Measurements from ENCODE around the gene IL36A.

IL36A gene

DNA sequence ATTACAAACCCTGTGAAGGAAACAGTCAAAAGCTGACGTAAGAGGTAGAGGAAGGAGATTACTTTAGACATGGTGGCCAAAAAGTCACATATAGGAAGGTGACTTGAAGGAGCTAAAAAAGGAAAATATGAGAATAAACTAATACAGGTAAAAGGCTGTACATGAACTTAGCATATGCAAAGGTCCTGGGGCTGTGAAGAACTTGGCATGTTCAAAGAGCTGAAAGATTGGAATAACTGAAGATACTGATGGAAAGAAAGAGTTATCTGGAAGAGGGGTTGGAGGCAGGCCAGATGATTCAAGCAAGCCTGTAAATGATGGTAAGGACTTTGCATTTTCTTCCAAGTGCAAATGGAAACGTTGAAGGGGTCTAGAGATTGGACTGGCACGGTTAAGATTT is 13.2 kb downstream of the IL36A start:
- no peak overlapping the region for H3K27ac Mint-ChIP-seq
- no peak overlapping the region for H3K4me3 Mint-ChIP-seq
- H3K27me3 Mint-ChIP-seq: peaks cover 63% of the 10 kb centered on the region
- no peaks in the 10 kb centered on the region for H3K4me1 Mint-ChIP-seq
- no peak for ATAC-seq
- H3K9me3 Mint-ChIP-seq: peaks cover 17% of the 10 kb centered on the region
- peaks cover 19% of the 10 kb centered on the region for H3K36me3 Mint-ChIP-seq

GRCh38 chr2:113021312-113021711 is 16.1 kb downstream of the IL36A start:
- Mint-ChIP-seq H3K4me3 (no peak overlapping the region), H3K9me3 (peaks cover 17% of the 10 kb centered on the region), H3K36me3 (peaks cover 19% of the 10 kb centered on the region), H3K4me1 (peaks cover 10% of the 10 kb centered on the region), H3K27ac (no peak overlapping the region), H3K27me3 (peaks cover 64% of the 10 kb centered on the region)
- peak; percentile 55 for ATAC-seq

DNA sequence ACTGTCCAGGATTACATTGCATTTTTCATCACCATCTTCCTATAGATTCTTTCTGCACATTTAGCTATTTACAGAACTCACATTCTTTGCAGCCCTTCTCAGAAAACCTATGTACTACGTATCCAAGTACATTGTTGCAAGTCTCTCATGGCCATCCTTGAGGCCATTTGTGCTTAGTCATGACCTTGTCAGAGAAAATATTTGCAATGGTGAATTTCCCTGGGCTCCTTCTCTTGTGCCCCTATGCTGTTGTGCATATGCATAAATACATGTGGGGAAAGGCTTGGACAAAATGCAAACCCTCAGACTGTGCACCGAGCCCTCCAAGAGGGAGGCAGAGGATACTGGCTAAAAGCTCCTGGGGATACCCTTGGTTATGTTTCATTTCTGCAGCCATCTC is 19.5 kb downstream of the IL36A start:
- no peak overlapping the region for H3K27ac Mint-ChIP-seq
- no peak for ATAC-seq
- peaks cover 10% of the 10 kb centered on the region for H3K4me1 Mint-ChIP-seq
- H3K36me3 Mint-ChIP-seq: peaks cover 3% of the 10 kb centered on the region
- H3K27me3 Mint-ChIP-seq: peaks cover 52% of the 10 kb centered on the region
- H3K9me3 Mint-ChIP-seq: peaks cover 2% of the 10 kb centered on the region
- no peak overlapping the region for H3K4me3 Mint-ChIP-seq

DNA sequence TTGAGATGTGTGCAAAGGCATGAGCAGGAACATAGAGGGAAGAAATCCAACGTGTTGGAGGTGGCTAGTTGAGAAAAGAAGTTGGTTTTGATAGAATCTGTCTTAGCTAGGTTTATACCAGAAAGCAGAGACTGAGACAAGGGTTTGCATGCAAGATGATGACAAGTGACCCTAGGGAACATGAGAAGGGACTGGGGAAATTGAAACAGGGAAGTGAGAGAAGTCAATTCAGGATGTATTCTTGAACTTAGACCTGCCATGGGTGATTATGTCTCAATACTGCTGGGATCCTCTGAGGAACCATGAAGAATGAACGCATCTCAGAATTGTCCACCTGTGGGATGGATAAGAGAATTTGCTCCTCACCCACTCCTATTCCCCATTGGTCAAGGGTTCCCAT is 20.5 kb downstream of the IL36A start:
- no peaks in the 10 kb centered on the region for H3K36me3 Mint-ChIP-seq
- H3K27me3 Mint-ChIP-seq: peaks cover 56% of the 10 kb centered on the region
- no peak overlapping the region for H3K27ac Mint-ChIP-seq
- peaks cover 10% of the 10 kb centered on the region for H3K4me1 Mint-ChIP-seq
- no peak overlapping the region for H3K4me3 Mint-ChIP-seq
- H3K9me3 Mint-ChIP-seq: no peaks in the 10 kb centered on the region
- ATAC-seq: peak; percentile 88

DNA sequence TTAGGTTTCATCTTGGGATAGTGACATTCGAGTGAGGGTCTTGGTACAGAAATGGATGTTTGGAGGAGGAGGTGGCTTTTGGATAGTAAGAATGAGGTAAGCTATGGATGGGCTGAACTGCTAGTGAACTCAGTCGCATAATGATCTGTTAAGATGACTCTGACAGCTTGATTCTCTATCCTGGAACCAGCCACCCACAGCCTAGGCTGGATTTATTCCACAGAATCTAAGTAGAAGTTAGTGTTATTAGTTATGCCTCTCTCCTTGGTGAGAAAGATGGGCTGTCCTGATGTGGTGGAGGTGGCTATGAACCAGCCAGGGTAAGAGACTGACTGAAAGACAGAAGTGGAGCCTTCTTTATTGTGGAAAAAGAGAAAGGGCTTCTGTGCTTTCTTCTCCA is 22.4 kb downstream of the IL36A start:
- Mint-ChIP-seq H3K36me3 (no peaks in the 10 kb centered on the region), H3K27ac (no peak overlapping the region), H3K4me3 (no peak overlapping the region), H3K4me1 (peaks cover 10% of the 10 kb centered on the region), H3K27me3 (peaks cover 51% of the 10 kb centered on the region), H3K9me3 (no peaks in the 10 kb centered on the region)
- no peak for ATAC-seq

DNA sequence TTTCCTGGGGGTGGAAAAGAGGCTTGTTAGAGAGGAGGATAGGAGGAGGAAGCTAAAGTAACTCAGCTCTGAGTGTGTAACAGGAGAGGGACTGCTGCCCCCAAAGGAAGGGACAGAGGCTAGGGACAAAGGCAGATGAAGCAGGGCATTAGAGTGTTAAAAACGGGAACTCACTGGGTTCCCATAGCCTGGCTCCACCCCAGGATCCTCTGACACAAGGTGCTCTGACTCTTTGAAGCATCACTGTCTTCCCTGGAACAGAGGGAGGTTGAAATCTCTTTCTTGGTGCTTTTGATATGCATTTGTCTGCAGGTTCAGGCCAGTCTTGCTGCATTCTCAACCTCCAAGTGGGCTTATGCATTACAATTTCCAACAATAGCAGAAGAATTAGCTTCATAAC is 22.9 kb downstream of the IL36A start:
- Mint-ChIP-seq H3K27ac (no peak overlapping the region), H3K4me3 (no peak overlapping the region), H3K4me1 (peaks cover 10% of the 10 kb centered on the region), H3K9me3 (no peaks in the 10 kb centered on the region), H3K27me3 (peaks cover 50% of the 10 kb centered on the region), H3K36me3 (no peaks in the 10 kb centered on the region)
- ATAC-seq: no peak

GRCh38 chr2:113032737-113033136 is 27.5 kb downstream of the IL36A start:
- Mint-ChIP-seq H3K4me1 (no peaks in the 10 kb centered on the region), H3K27ac (no peak overlapping the region), H3K27me3 (peaks cover 32% of the 10 kb centered on the region), H3K36me3 (no peaks in the 10 kb centered on the region), H3K4me3 (no peak overlapping the region), H3K9me3 (no peaks in the 10 kb centered on the region)
- ATAC-seq: no peak

GRCh38 chr2:113034016-113034415 is 28.8 kb downstream of the IL36A start:
- Mint-ChIP-seq H3K9me3 (no peaks in the 10 kb centered on the region), H3K27ac (no peak overlapping the region), H3K4me1 (peaks cover 4% of the 10 kb centered on the region), H3K36me3 (no peaks in the 10 kb centered on the region), H3K27me3 (peaks cover 41% of the 10 kb centered on the region), H3K4me3 (no peak overlapping the region)
- no peak for ATAC-seq

DNA sequence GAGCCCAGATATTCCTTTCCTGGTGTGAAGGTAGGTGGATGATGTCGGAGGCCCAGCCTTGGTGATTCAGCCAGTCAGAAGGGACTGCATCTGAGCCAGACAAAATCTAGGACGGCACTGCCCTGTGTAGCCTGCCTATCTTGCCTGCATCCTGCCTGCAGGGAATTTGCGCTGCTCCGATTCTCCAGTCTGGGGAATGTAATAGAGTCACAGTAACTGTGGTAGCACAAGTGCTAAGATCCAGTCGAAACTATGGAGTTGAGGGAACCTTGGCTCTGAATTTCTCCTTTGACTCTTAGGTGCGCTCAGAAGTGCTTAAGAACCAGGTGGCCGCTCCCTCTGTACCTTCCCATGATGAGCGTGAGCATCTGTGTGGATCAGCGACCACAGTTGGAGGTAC is 31.5 kb downstream of the IL36A start:
- Mint-ChIP-seq H3K27me3 (peaks cover 33% of the 10 kb centered on the region), H3K27ac (no peak overlapping the region), H3K4me3 (no peak overlapping the region), H3K36me3 (no peaks in the 10 kb centered on the region), H3K4me1 (peaks cover 4% of the 10 kb centered on the region), H3K9me3 (no peaks in the 10 kb centered on the region)
- no peak for ATAC-seq

- peaks cover 33% of the 10 kb centered on the region for H3K27me3 Mint-ChIP-seq
- H3K4me1 Mint-ChIP-seq: peaks cover 4% of the 10 kb centered on the region
- H3K27ac Mint-ChIP-seq: no peak overlapping the region
- peaks cover under 1% of the 10 kb centered on the region for H3K9me3 Mint-ChIP-seq
- no peaks in the 10 kb centered on the region for H3K36me3 Mint-ChIP-seq
- H3K4me3 Mint-ChIP-seq: no peak overlapping the region
- no peak for ATAC-seq
Observed at GRCh38 chr2:113038291-113038690, 33.0 kb downstream of the IL36A start.

- no peak for ATAC-seq
- Mint-ChIP-seq H3K4me3 (no peak overlapping the region), H3K27ac (no peak overlapping the region), H3K9me3 (peaks cover 3% of the 10 kb centered on the region), H3K27me3 (peaks cover 33% of the 10 kb centered on the region), H3K4me1 (peaks cover 4% of the 10 kb centered on the region), H3K36me3 (no peaks in the 10 kb centered on the region)
Observed at GRCh38 chr2:113039158-113039557, 33.9 kb downstream of the IL36A start.

- Mint-ChIP-seq H3K9me3 (peaks cover 3% of the 10 kb centered on the region), H3K36me3 (no peaks in the 10 kb centered on the region), H3K27ac (no peak overlapping the region), H3K4me1 (peaks cover 4% of the 10 kb centered on the region), H3K27me3 (peaks cover 33% of the 10 kb centered on the region), H3K4me3 (no peak overlapping the region)
- no peak for ATAC-seq
Observed at GRCh38 chr2:113039719-113040118, 34.5 kb downstream of the IL36A start.

DNA sequence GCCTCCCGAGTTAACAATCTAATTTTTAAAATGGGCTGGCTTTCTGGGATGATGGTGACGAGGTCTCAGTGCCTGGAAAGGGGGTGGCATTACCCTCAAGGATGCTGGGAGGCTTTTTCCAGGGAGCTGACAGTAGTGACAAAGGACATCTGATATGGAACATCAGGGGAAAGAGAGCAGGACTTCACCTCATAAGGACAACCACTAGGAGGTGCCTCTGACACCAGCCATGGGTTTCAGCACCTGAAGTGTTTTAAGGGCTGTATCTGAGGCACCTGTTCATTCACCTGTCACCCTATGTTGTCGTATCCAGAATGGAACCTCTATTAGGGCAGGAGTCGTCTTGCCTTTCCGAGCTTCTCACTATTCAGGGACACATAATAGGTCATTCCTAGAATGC is 36.6 kb downstream of the IL36A start:
- Mint-ChIP-seq H3K27ac (no peak overlapping the region), H3K36me3 (no peaks in the 10 kb centered on the region), H3K27me3 (peaks cover 22% of the 10 kb centered on the region), H3K4me3 (no peak overlapping the region), H3K4me1 (peaks cover 4% of the 10 kb centered on the region), H3K9me3 (peaks cover 3% of the 10 kb centered on the region)
- no peak for ATAC-seq

DNA sequence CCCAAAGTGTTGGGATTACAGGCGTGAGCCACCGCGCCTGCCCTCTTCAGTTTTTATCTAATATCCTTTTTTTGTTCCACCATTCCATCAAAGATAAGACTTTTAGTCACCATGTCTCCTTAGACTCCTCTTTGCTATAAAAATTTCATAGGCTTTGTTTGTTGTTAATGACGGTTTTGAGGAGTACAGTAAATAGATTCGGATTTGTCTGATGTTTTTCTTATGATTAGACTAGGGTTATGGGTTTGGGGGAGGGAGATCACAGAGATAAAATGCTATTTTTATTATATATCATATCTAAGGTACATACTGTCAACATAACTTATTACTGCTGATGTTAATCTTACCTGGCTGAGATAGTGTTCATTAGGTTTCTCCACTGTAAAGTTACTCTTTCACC is 41.2 kb downstream of the IL36A start:
- no peak for ATAC-seq
- Mint-ChIP-seq H3K27me3 (peaks cover 28% of the 10 kb centered on the region), H3K9me3 (peaks cover 3% of the 10 kb centered on the region), H3K4me1 (no peaks in the 10 kb centered on the region), H3K4me3 (no peak overlapping the region), H3K27ac (no peak overlapping the region), H3K36me3 (peaks cover 10% of the 10 kb centered on the region)

DNA sequence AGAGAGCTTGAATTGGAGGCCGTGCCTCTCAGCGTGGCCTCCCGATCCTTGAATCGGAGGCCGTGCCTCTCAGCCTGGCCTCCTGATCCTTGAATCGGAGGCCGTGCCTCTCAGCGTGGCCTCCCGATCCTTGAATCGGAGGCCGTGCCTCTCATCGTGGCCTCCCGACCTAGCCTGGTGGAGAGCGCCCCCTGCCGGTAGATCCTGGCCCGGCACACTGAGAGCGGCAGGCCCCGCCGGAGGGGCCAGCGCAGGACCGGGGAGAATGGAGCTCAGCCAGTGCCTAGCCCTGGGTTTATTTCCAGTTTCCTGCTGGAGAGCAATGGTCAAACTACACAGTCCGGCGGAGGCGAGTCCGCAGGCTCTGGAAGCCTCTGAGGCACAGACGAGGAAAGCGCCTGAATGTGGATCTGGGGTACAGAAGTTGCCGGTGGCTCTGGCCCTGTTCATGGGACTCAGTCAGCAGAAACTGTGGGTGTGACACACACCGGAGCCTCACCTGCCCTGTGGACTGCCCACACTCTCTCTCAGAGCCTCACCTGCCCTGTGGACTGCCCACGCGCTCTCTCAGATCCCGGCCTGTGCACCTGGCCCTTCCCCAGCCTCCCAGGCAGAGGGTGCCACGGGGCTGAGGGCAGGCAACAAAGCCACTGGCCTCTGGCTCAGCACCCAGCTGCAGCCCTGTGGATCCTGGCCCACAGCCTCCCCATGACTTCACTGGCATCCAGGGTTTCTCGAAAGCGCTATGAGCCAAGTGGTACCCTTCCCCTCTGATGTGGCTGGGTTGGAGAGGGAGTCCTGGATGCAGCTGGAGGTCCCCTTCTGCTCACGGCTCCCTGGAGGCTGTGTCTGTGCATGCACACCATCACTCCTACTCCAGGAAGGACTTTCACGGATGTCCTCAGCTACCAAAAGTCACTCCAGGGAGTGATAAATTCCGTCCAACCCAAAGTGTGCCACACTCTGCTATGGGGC is 45.9 kb downstream of the IL36A start:
- ATAC-seq: peak; percentile 47
- H3K27ac Mint-ChIP-seq: no peak overlapping the region
- no peaks in the 10 kb centered on the region for H3K4me1 Mint-ChIP-seq
- peaks cover 45% of the 10 kb centered on the region for H3K27me3 Mint-ChIP-seq
- no peak overlapping the region for H3K4me3 Mint-ChIP-seq
- H3K9me3 Mint-ChIP-seq: peaks cover 22% of the 10 kb centered on the region
- peaks cover 15% of the 10 kb centered on the region for H3K36me3 Mint-ChIP-seq

DNA sequence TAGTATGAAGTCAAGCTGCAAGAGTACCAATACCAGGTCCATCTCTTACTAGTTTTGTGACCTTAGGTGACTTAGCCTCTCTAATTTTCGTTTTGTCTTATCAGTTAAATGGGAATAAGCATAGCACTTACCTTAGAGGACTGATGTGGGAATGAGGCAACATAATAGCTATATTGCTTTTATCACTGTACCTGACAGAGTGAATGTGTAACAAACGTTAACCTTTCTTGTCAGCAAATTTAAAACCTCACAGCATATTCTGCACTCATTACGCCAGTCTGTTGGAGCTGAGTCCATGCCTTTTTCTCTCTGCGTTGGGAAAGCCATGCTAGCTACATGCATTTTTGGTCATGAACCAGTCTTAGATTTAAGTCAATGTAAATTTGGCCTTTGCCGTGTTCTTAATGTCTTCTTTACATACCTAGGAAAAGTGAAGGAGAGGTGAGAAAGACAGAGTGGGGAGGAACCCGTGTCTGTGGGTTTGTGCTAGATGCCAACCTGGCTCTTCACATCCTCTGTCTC is 47.2 kb downstream of the IL36A start, which contains the start of gene IL36B:
Gene IL36B, minus strand, starts transcription at position 472 of the 522 bp plus-strand sequence.
- Mint-ChIP-seq H3K36me3 (peaks cover 15% of the 10 kb centered on the region), H3K4me3 (no peak within 1 kb of the TSS), H3K27me3 (peaks cover 45% of the 10 kb centered on the region), H3K9me3 (peaks cover 22% of the 10 kb centered on the region), H3K27ac (no peak within 1 kb of the TSS), H3K4me1 (no peaks in the 10 kb centered on the region)
- no peak for ATAC-seq
